HG02588 (cell line): ENCODE measurements around the gene PIGN.

Experiments used
- ATAC-seq: cut with Tn5 transposase; IDR thresholded peaks from one replicate; pipeline ENCODE4 v1.9.1; 2021; ENCODE audit warnings: mild to moderate bottlenecking, moderate library complexity; ENCODE audit not compliant: unreplicated experiment

Gene PIGN

DNA sequence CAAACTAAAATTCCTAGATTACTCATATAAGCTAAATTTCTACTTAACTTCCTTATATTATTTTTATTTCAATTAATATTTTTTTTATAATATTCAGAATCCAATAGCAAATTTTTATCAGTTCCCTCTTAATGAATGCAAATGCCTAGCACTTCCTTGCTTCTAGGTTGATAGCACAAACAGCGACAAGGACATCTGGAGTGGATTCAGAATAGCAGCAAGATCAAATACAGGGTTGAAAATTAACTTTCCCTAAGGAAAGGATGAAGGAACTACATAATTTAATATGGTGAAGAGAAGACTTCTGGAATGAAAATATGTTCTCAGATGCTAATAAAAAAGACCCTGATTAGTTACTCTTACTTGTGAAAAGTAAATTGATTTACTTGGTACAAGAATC, 64.5 kb downstream of the PIGN start:
- no peak for ATAC-seq

DNA sequence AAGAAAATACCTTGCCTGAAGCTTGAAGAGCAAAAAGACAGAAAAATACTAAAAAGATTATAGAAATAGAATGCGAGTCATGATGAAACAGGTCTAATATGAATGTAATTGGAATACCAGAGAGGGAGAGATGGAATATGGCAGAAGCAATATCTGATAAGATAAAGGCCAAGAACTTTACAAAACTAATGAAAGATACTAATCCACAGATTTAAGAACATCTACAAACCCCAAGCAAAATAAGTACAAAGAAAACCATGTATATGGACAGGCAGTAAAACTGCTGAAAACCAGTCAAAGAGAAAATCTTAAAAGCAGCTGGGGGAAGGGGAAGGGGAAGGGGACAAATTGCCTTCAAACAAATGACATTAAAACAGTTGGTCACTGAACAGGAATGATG, 67.0 kb downstream of the PIGN start:
- ATAC-seq = no peak

DNA sequence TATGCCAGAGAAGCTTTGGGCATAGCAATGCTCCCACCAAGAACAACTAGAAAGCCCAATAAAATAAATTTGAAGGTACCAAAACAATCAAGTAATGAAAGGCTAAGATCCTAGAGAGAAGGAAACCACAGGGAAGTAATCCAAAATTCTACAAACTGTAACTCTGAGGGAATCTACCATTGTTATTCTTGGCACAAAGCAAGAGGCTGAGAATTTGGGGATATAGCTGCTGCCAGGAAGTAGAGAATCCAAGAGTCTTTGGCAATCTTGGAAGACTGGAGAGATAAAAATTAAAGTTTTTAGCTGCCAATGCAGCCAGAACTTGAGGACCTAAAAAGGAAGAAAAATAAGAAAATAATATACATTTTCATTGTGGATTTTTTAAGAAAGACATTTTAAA, 68.5 kb downstream of the PIGN start:
- ATAC-seq = no peak

DNA sequence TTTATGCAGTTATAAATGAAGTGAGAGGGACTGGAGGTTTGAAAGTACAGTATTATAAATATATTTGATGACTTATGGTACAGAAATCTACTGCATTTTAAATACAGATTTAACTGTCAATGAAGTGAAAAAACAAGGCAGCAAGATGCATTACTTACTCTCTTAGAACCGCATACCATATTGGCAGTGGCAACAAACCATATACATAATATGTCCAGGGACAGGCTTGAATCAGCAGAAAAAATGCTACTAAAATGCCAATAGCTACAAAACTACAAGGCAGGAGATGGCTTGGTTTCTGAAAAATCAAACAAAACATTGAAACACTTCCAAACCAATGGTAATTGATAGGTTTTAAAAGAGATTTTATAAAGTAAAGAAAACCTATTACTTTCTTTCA, 77.2 kb downstream of the PIGN start:
- no peak for ATAC-seq

DNA sequence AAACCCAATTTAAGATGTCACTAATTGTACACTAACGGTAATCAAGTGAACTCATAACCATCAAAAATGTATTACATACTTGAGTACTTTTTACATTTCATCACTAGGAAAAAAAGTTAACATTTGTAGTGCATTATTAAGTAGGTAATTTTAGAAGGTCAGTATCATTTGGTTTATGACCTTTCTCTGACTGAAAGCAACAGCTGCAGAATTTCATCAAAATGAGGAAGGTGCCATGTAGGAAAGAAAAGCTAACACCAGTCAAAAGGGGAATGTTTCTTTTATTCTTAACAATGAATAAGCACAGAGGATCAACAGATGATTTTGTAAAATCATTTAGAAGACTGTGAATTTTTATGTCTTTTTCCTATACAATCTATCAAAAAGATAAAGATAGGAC, 79.0 kb downstream of the PIGN start:
- no peak for ATAC-seq

DNA sequence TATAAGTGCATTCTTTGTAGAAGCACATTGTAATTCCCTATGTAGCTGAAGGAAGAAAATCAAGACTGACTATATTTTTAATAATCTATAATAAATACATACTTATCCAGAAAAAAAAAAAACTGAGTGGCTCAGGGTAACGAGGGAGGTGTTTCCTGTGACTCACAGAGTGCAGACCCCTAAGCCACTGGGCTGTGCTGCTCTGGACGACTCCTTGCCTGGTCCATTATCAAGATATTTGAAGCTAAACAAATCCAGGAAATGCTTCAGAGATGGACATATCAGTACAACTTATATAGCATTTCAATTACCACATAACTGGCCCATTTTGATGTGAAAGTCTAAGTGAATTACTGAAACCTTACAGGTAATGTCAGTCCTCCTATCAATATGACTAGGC, 80.6 kb downstream of the PIGN start:
- no peak for ATAC-seq

DNA sequence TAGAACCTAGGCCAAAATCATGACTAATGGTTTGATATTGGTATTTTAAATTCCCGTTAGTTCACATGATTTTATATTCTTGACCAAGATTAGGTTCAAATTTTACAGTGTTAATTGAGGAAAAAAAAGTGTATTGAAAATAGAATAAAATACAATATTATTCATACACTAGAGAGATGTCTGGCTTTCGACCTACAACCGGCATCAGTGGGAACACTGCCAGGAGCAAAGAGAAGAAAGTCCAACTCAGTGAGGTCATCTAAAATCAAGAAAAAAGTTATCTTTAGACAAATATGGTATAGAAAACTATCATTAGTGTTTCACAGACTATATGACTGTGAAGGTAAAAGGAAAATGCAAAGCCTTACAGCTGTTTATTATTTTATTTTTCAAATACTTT, 81.5 kb downstream of the PIGN start:
- ATAC-seq = no peak

DNA sequence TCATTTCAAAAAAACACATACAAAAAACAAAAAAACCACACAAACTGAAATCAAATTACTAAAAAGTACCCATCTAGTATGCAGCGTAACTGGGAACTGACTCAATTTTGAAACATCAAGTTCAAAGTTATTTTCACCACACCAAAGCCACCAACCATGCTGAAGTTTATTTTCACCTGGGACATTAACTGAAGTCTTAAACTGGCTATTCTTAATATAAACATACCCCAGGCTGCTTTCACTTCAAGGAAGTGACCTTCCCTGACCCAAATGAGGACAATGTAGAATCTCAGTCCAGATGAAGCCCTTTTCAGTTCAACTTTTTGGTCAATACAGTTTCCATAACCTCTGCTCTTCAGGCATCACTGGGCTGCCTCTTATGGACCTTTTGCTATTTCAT, 84.6 kb downstream of the PIGN start:
- ATAC-seq = peak; percentile 73

DNA sequence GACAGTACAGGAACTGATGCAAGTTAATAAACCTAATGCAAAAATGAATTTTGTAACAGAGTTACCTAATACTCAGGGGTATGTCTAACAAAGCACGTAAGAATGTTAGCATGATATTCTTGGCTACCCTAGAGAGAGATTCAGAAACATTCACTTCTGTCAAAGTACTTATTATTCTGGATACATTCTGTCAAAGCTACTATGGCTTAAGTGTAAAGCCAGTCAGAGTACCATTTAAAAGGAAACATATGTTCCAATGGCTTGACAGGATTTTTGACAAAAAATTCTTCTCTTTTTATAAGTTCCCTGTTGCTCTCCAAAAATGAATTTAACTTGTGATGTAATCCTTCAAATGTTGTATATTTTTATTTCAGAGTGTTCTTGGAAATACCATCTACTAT, 85.5 kb downstream of the PIGN start:
- no peak for ATAC-seq

DNA sequence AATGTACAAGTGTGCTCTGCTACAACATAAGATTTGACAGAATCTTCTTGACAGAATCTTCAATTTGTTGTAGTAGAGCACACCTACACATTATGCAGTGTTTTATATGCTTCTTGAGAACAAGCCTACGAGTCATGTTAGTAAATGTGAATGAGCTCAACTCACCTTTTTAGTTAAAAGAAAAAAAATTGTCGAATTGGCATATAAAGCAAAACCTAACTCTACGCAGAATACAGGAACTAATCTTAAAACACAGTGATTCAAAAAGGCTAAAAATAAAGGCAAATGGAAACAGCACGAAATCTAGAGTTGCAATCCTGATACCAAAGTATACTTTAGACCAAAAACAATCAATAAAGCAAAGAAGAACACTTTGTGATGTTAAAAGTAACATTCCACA, 87.9 kb downstream of the PIGN start:
- no peak for ATAC-seq

DNA sequence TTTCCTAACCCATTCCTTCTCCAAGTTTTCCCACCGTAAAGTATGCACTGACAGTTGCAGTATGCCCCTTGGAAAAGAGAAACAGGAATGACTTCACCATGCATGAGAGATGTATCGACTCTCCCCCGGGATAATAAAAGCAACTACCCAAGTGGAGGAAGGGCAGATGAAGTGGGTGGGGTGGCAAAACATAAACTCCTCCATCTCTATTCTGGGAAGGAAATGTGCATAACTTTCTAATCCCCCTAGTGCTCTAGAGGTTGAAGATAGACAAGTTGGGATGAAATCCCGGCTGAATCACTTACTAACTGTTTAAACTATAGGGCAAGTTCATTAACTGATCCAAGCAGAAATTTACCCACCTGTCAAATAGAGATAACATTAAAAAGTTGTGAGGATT, 89.2 kb downstream of the PIGN start:
- ATAC-seq = no peak

DNA sequence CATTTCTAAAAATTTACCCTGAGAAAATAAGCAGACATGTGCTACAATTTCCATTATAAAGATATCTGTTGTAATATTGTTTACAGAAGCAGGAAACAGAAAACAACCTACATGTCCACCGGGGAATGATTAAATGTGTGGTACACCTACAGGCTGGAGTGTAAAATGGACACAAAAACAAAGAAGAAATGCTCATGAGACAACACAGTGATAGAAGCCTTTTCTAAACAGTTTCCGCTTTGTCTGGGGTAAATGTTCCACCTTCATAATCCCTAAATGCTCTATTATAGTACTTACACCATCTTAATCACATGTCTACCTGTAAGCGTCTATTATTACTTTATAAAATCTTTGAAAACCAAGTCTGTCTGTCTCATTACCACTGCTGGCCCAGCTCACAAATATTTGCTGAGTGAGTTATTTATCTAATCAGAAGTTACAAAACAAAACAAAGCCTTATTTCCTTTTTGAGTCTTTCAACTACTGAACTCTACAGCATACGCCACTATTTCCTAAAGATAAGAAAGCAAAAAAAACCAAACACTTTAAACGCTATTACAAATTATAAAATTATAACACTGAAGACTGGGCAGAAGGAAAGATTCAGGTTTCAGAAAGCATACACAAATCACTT, 95.3 kb downstream of the PIGN start:
- ATAC-seq = no peak

DNA sequence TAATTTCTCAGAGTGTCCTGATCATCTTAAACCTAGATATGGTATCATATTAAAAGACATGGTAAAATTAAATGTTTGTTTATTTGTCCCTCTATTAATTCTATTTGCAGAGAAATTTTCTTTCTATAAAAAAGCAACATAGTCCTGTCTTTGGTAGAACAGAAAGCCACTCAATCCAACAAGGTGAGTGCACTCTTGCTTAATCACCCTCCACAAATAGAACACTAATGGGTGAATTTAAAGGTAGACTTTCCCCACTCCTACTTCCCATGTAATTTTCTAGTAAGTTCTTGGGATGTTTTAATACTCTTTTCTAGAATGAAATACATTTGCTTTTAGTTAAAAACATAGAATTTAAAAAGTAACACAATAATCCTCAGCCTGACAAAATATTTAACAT, 97.7 kb downstream of the PIGN start:
- ATAC-seq = no peak

DNA sequence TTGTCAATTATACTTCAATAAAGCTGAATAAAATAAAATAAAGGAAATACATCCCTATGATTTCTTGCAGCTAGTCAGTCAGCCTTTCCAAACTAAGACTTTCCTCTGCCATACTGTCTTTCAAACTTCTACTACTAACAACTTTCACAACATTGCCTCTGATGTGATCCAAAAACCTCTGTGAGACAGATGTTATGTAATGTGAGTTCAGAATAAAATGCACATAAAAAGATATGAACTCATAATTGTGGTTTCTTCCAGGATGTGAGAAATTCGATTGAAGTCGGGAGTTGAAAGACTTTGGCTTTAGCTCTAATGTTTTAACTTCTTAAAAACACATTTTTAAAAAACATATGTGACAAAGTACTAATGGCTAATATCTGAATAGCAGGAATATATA, 98.7 kb downstream of the PIGN start:
- no peak for ATAC-seq

DNA sequence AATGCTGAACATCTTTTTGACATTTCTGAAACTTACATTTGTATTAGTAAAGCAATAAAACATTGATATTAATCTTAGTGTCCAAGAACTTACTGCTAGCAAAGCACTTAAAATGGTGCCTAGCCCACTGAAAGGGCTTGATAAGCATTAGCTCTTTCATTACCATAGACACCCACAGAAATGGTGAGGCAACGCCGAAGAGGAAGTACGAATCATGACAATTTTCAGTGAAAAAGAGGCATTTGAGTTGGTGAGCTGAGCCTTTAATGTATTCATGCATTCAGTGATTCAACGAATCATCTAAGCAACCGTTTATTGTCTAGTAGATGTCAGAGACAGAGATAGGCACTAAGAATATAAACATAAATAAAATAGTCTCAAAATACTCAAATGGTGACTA, 101.1 kb downstream of the PIGN start:
- ATAC-seq = no peak

DNA sequence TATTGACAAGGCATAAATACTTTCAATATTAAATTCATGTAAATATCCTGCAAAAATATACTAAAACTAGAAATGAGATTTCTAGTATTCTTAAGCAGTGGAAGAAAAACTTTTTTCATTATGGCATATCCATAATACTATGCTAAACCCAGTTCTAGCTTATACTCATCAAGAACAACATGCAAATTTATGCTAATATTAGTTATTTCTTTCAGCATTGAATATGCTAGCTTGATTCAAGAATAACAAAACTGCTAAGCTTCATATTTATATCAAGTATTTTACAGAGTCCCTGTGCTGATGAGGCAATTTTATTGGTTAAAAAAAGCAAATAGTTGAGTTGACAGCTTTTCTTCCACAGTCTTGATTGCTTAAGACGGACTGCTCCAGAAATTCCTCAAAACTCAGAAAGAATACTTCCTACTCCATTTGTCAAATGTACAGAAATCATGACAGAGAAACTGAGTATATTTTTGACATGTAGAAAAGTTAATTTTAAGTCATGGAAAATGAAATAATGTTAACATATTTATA, 105.0 kb downstream of the PIGN start:
- no peak for ATAC-seq

DNA sequence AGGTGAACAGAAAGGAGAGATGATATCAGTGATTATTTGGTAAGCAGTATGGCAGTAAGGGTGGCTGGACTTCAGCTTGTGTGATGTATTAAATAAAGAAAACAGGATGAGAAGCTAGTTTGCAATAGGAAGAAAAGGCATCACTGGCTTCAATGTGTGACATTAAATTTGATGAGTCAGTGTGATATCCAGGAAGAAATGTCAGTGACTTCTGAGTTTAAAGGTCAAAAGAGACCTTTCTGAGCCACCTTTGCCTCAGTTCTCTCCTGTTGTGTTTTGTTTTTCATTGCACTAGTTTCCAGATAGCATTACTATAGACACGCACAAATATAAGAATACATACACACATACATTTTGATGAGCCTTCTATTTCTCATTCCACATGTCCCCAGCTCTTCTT, 105.6 kb downstream of the PIGN start:
- no peak for ATAC-seq

DNA sequence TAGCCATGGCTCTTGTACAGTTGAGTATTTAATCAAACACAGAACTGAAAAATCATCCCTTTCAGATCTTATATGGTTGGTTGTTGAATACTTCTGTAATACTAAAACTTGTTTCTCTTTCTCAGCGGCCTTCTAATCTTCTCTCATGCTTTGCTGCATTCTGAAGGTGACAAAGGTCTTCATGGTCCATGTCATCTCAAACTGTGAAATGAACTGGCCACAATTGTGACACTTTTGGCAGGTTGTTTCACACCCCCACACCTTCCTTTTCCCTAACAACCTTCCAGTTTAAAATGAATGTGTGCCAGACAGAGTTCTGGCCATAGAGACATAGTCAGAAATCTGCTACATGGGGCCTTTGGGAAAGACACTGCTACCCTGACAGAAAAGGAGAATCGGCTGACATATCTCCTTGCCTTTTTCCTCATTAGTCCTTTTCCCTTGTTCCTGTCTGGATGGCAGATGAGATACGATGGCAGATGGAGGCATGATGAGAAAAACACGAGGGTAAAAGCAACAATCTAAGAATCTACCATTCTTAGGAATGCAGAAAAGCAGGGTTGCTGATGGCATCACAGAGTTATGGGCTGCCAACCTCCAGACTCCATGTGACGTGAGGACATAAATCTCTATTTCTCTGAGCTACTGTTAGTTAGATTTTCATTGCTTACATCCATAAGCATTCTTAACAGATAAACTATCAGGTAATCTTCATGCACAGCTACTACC, 106.5 kb downstream of the PIGN start:
- ATAC-seq = no peak

DNA sequence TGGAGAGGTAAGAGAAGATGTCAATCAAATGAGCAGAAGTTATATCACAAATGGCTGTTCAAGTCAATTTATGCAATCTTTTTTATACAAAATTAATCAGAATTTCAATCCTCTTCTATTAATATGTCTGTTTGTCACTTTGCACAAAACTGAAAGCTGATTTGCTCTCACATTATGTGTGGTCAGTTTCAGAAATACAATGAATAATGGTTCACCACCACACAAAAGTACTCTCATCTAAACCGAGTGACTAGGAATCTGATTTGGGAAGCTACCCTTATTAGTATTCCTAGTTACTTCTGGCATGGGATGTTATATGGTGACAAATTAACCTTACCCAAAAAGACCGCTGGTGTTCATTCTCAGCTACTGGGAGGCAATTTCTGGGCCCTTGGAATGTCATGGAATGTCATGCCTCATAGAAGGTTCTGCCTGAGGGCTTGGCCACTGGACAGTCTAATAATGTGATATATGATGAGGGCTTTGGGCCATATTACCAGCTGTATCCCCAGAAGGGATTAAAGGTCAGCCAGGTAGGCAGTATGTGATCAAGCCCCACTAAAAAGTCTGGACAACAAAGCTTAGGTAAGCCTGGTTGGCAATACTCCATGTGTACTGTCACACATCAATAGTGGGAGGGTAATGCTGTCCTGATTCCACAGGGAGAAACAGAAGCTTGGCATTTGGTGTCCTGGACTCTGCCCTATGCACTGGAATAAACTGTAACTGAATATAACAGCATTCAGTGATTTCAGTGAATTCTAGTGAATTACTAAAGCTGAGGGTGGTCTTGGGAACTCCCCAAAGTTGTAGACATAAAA, 113.2 kb downstream of the PIGN start:
- no peak for ATAC-seq

DNA sequence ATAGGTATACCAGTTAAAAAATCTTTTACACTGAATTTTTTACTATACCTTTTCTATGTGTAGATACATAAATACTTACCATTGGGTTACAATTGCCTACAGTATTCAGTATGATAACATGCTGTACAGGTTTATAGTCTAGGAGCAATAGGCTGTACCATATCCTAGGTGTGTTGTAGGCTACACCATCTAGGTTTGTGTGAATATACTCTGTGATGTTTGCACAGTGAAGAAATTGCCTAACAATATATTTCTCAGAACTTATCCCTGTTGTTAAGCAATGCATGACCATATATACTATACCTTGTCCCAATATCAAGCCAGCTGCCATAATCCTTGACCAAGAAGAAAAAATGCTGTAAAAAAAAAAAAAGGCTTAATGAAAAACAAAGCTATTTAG, 114.5 kb downstream of the PIGN start:
- no peak for ATAC-seq

DNA sequence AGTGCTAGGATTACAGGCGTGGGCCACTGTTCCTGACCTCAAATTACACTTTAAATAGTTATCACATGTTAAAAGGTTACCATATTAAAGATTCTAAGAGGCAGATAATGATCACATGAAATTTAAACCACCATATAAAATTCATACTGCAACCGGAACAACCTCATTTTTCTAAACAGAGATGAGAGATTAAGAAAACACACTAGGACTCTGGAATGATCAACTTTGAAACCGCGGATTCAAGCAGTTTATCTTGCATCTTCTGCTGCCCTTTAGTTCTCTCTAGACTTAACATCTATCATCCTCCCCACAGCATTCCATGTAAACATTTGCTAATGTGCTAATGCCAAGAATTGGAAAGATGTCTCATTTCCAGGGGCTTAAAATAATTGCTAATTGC, 115.8 kb downstream of the PIGN start:
- no peak for ATAC-seq

DNA sequence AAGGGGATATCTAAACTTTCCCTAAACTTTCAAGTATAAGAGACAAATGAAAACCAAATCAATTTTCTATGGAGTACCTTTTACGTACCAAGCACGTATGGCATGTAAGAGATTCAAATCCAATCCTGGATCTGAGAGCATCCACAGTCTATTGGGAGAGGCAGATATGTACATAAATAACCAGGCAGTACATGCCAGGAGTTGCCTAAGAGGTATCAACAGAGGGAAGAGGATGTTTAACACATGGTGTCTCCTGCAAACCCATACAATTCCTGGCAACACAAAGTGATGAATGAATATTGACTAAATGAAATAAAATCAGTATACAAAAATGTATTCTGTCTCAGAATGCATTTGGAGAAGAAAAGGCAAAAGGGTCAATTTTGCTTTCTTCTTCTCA, 116.6 kb downstream of the PIGN start:
- no peak for ATAC-seq
